CD4-positive, alpha-beta memory T cell (primary cell): ENCODE results near the gene HAUS2. TPM values are rescaled to one million over a fixed set of nuclear protein-coding genes. Genes with fewer than 3 reads are reported as not detected.

Source experiments
- CTCF ChIA-PET: fragments of 350-600 bp; sonication (Branson Sonifier 250); formaldehyde crosslinking; loops from one replicate; lab custom pipeline; 2021; ENCODE audit warnings: inconsistent platforms; ENCODE audit not compliant: partially characterized antibody; lab: Charles Lee
- POLR2A ChIA-PET: fragments of 350-600 bp; sonication (Branson Sonifier 250); formaldehyde crosslinking; loops from one replicate; lab custom pipeline; 2021; ENCODE audit not compliant: partially characterized antibody; lab: Charles Lee
- DNase-seq, 5 donors: peaks; one replicate each; pipeline versions ENCODE4 v3.0.0 to v3.0.0-alpha.2; 2020 to 2022; ENCODE audit warnings: mixed read lengths in 1 of 5
- H3K27ac ChIP-seq: one replicate; pipeline ENCODE4 v1.7.0; 2013; ENCODE audit warnings: low read depth, low read length
- H3K27me3 ChIP-seq: 2 replicates; pipeline ENCODE4 v1.7.0; 2013; ENCODE audit warnings: mild to moderate bottlenecking, low read length, moderate library complexity; ENCODE audit not compliant: insufficient read depth
- H3K36me3 ChIP-seq: 2 replicates; pipeline ENCODE4 v1.7.0; 2013; ENCODE audit warnings: mild to moderate bottlenecking, low read length, moderate library complexity; ENCODE audit not compliant: insufficient read depth
- H3K4me1 ChIP-seq: 2 replicates; pipeline ENCODE4 v1.7.0; 2013; ENCODE audit warnings: mild to moderate bottlenecking, low read length, moderate library complexity; ENCODE audit not compliant: insufficient read depth
- H3K4me3 ChIP-seq, 2 donors: one replicate each; pipeline ENCODE4 v1.7.0; 2013; ENCODE audit warnings: low read length in 2 of 2, mild to moderate bottlenecking in 1 of 2
- H3K9me3 ChIP-seq, 2 donors: one replicate each; pipeline ENCODE4 v1.7.0; 2013; ENCODE audit warnings: low read length in 2 of 2, control low read depth in 1 of 2; ENCODE audit not compliant: control insufficient read depth in 1 of 2
- H3K27ac Mint-ChIP-seq, 7 donors: one replicate each; pipeline ENCODE4 v1.8.0; 2020 to 2021; ENCODE audit warnings: mixed read lengths in 7 of 7, mild to moderate bottlenecking in 6 of 7, inconsistent platforms in 3 of 7, moderate library complexity in 3 of 7
- H3K27me3 Mint-ChIP-seq, 2 donors: one replicate each; pipeline ENCODE4 v1.8.0; 2020 to 2021; ENCODE audit warnings: mixed read lengths in 2 of 2
- H3K36me3 Mint-ChIP-seq, 2 donors: one replicate each; pipeline ENCODE4 v1.8.0; 2020 to 2021; ENCODE audit warnings: mixed read lengths in 2 of 2, inconsistent platforms in 1 of 2, mild to moderate bottlenecking in 1 of 2
- H3K4me1 Mint-ChIP-seq, 4 donors: one replicate each; pipeline ENCODE4 v1.8.0; 2020 to 2021; ENCODE audit warnings: mixed read lengths in 4 of 4, mild to moderate bottlenecking in 1 of 4
- H3K4me3 Mint-ChIP-seq, 8 donors: one replicate each; pipeline ENCODE4 v1.8.0; 2020 to 2021; ENCODE audit warnings: mixed read lengths in 8 of 8, mild to moderate bottlenecking in 7 of 8, moderate library complexity in 6 of 8, inconsistent platforms in 3 of 8
- H3K9me3 Mint-ChIP-seq, 8 donors: one replicate each; pipeline ENCODE4 v1.8.0; 2020 to 2021; ENCODE audit warnings: mixed read lengths in 8 of 8, mild to moderate bottlenecking in 5 of 8, inconsistent platforms in 3 of 8, moderate library complexity in 1 of 8
- intact Hi-C: fragments of 100-400 bp; cut with micrococcal nuclease; formaldehyde crosslinking; loops from one replicate; pipeline ENCODE4 v1.15.1; 2023
- polyA plus RNA-seq, 2 donors: library from polyadenylated mRNA; unstranded; fragments of 300-500 nt; fragmentation: Illumina TruSeq; gene quantifications; one replicate each; pipeline ENCODE4 v1.2.3, GENCODE V29; 2021
- total RNA-seq, 2 experiments: library from RNA; stranded (reverse); gene quantifications; one replicate each; pipeline ENCODE4 v1.2.3, GENCODE V29; 2021

Gene HAUS2
- total and polyA plus RNA-seq, 4 experiments from 2014 or later, result 16.4 to 28.2 (median 23.2) TPM

- H3K4me3 ChIP-seq, result no peak overlapping the region
- Mint-ChIP-seq H3K27ac (peak overlapping the region in 1 of 7 donors; percentile 24), H3K4me3 (no peak overlapping the region), H3K27me3 (no peaks in the 10 kb centered on the region), H3K4me1 (peaks cover 5 to 11% (median 10%) of the 10 kb centered on the region in 4 donors), H3K36me3 (peaks cover 11 to 30% of the 10 kb centered on the region in 2 donors), H3K9me3 (no peaks in the 10 kb centered on the region)
- ChIA-PET POLR2A (no interaction called here), CTCF (no interaction called here)
- H3K27ac ChIP-seq, result no peak overlapping the region
- intact Hi-C loops, result no loop called here
- H3K9me3 ChIP-seq, result no peaks in the 10 kb centered on the region
- H3K27me3 ChIP-seq, result no peaks in the 10 kb centered on the region
- peaks cover 8% of the 10 kb centered on the region for H3K4me1 ChIP-seq
- H3K36me3 ChIP-seq, result peaks cover 3% of the 10 kb centered on the region
- DNase-seq, result no peak
Observed at GRCh38 chr15:42508263-42508690, 40.4 kb upstream of the HAUS2 start.

- intact Hi-C loops, result no loop called here
- CTCF ChIA-PET, result no interaction called here
Observed at GRCh38 chr15:42510258-42511006, 38.2 kb upstream of the HAUS2 start.

GRCh38 chr15:42511007-42511391 is 37.6 kb upstream of the HAUS2 start:
- H3K4me3 ChIP-seq, result no peak overlapping the region
- ChIA-PET POLR2A (interaction anchor here (0.8 to 1.1 kb wide), 2 partner anchors 16 to 20 kb away, joined by 3 read pairs; partner anchors contain the start of genes SNAP23 and ZNF106), CTCF (interaction anchor here (0.6 kb wide), 1 partner anchor 1989 kb away, joined by 3 read pairs; no protein-coding TSS in a partner anchor)
- intact Hi-C loops, result no loop called here
- H3K9me3 ChIP-seq, result no peaks in the 10 kb centered on the region
- H3K36me3 Mint-ChIP-seq, result peaks cover 27 to 48% of the 10 kb centered on the region in 2 donors
- H3K36me3 ChIP-seq, result peaks cover 19% of the 10 kb centered on the region
- peaks cover 4 to 11% (median 9%) of the 10 kb centered on the region in 4 donors for H3K4me1 Mint-ChIP-seq
- H3K27ac ChIP-seq, result no peak overlapping the region
- no peaks in the 10 kb centered on the region for H3K27me3 ChIP-seq
- H3K9me3 Mint-ChIP-seq, result no peaks in the 10 kb centered on the region
- no peaks in the 10 kb centered on the region for H3K27me3 Mint-ChIP-seq
- H3K27ac Mint-ChIP-seq, result peak overlapping the region in 2 of 7 donors; percentile 30 to 79
- no peak for DNase-seq
- H3K4me1 ChIP-seq, result peaks cover 8% of the 10 kb centered on the region
- H3K4me3 Mint-ChIP-seq, result no peak overlapping the region

More at GRCh38 chr15:42510258-42511006, 38.2 kb upstream of the HAUS2 start:
- no peaks in the 10 kb centered on the region for H3K9me3 Mint-ChIP-seq
- H3K4me3 Mint-ChIP-seq, result no peak overlapping the region
- H3K9me3 ChIP-seq, result no peaks in the 10 kb centered on the region
- H3K27me3 ChIP-seq, result no peaks in the 10 kb centered on the region
- H3K4me1 Mint-ChIP-seq, result peaks cover 4 to 11% (median 9%) of the 10 kb centered on the region in 4 donors
- H3K36me3 ChIP-seq, result peaks cover 14% of the 10 kb centered on the region
- POLR2A ChIA-PET, result interaction anchor here (0.8 to 1.1 kb wide), 2 partner anchors 15 to 20 kb away, joined by 3 read pairs; partner anchors contain the start of genes SNAP23 and ZNF106
- H3K27ac Mint-ChIP-seq, result peak overlapping the region in 2 of 7 donors; percentile 30 to 51
- H3K36me3 Mint-ChIP-seq, result peaks cover 22 to 42% of the 10 kb centered on the region in 2 donors
- peaks cover 8% of the 10 kb centered on the region for H3K4me1 ChIP-seq
- H3K4me3 ChIP-seq, result no peak overlapping the region
- no peak overlapping the region for H3K27ac ChIP-seq
- no peak for DNase-seq
- H3K27me3 Mint-ChIP-seq, result no peaks in the 10 kb centered on the region

GRCh38 chr15:42523331-42523730 is 25.3 kb upstream of the HAUS2 start:
- Mint-ChIP-seq H3K4me3 (no peak overlapping the region), H3K9me3 (no peaks in the 10 kb centered on the region), H3K4me1 (no peaks in the 10 kb centered on the region), H3K27me3 (no peaks in the 10 kb centered on the region), H3K36me3 (peaks cover 13 to 39% of the 10 kb centered on the region in 2 donors), H3K27ac (peak overlapping the region in 1 of 7 donors; percentile 25)
- Histone ChIP-seq H3K4me1 (no peaks in the 10 kb centered on the region), H3K27ac (no peak overlapping the region), H3K9me3 (no peaks in the 10 kb centered on the region), H3K36me3 (peaks cover 5% of the 10 kb centered on the region), H3K4me3 (no peak overlapping the region), H3K27me3 (no peaks in the 10 kb centered on the region)
- CTCF ChIA-PET, result no interaction called here
- intact Hi-C loops, result no loop called here
- POLR2A ChIA-PET, result interaction anchor here (0.7 kb wide), 1 partner anchor 37 kb away, joined by 3 read pairs; no protein-coding TSS in a partner anchor
- DNase-seq, result no peak

DNA sequence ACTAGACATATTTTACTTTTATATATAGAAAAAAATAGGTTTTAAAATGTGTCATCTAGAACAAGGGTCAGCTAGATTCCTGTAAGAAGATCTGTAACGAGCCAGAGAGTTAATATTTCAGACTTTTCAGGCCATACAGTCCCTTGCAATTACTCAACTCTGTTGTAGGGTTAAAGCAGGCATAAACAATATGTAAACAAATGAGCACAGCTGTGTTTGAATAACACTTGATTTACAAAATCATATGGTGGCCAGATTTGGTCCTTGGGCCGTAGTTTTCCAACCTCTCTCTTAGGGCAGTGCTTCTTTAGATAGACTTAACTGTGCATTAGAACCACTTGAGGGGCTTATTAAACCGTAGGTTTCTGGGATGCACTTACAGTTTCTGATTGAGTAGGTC is 19.7 kb upstream of the HAUS2 start:
- intact Hi-C loops, result no loop called here

GRCh38 chr15:42533246-42533645 is 15.4 kb upstream of the HAUS2 start:
- Histone ChIP-seq H3K27me3 (no peaks in the 10 kb centered on the region), H3K9me3 (no peaks in the 10 kb centered on the region), H3K27ac (no peak overlapping the region), H3K4me3 (no peak overlapping the region), H3K36me3 (peaks cover 22% of the 10 kb centered on the region), H3K4me1 (no peaks in the 10 kb centered on the region)
- no peaks in the 10 kb centered on the region for H3K9me3 Mint-ChIP-seq
- peaks cover 35 to 51% of the 10 kb centered on the region in 2 donors for H3K36me3 Mint-ChIP-seq
- CTCF ChIA-PET, result interaction anchor here (0.8 to 1.4 kb wide), 2 partner anchors 12 to 15 kb away, joined by 3 to 4 read pairs; no protein-coding TSS in a partner anchor
- H3K4me1 Mint-ChIP-seq, result no peaks in the 10 kb centered on the region
- no peak overlapping the region for H3K4me3 Mint-ChIP-seq
- H3K27me3 Mint-ChIP-seq, result no peaks in the 10 kb centered on the region
- intact Hi-C loops, result no loop called here
- no peak overlapping the region for H3K27ac Mint-ChIP-seq
- POLR2A ChIA-PET, result interaction anchor here (1.1 kb wide), 1 partner anchor 42 kb away, joined by 3 read pairs; the partner anchor contains the start of gene ZNF106
- DNase-seq, result no peak

More for the DNA sequence above, 19.7 kb upstream of the HAUS2 start:
- H3K9me3 Mint-ChIP-seq, result no peaks in the 10 kb centered on the region
- peaks cover 31 to 57% of the 10 kb centered on the region in 2 donors for H3K36me3 Mint-ChIP-seq
- H3K27ac Mint-ChIP-seq, result no peak overlapping the region
- no peaks in the 10 kb centered on the region for H3K9me3 ChIP-seq
- H3K36me3 ChIP-seq, result peaks cover 22% of the 10 kb centered on the region
- DNase-seq, result no peak
- H3K4me1 ChIP-seq, result no peaks in the 10 kb centered on the region
- CTCF ChIA-PET, result interaction anchor here (0.5 to 1.7 kb wide), 2 partner anchors 45 to 675 kb away, joined by 3 read pairs; no protein-coding TSS in a partner anchor
- no peak overlapping the region for H3K4me3 Mint-ChIP-seq
- no peaks in the 10 kb centered on the region for H3K4me1 Mint-ChIP-seq
- POLR2A ChIA-PET, result interaction anchor here (0.8 kb wide), 1 partner anchor 38 kb away, joined by 3 read pairs; the partner anchor contains the start of gene ZNF106
- no peaks in the 10 kb centered on the region for H3K27me3 ChIP-seq
- no peak overlapping the region for H3K4me3 ChIP-seq
- no peak overlapping the region for H3K27ac ChIP-seq
- H3K27me3 Mint-ChIP-seq, result no peaks in the 10 kb centered on the region
